ENCODE measurements around the gene TMEM134. TPM values are rescaled to one million over a fixed set of nuclear protein-coding genes. Genes with fewer than 3 reads are reported as not detected.

Gene TMEM134
- total RNA-seq, 1 donor from 2014 or later, result 62.0 TPM

DNA sequence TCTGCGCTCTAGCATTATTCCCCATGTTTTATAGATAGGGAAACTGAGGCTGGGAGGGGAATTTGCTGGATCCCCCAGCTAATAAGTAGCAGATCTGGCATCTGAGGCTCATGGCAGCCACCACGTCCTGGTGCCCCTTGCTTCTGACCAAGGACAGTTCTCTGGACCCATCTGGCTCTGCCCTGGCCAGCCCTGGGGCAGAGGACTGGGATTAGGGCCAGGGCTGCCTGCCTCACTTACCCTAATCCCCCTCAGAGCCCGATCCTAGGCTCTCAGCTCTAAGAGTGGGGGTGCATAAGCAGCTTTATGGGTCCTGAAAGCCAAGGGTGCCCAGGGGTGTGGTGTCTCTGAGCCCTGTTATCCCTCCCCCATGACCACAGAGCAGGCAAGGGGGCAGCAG is 14.0 kb downstream of the TMEM134 start, which contains the start of gene CABP4:
TSS of gene CABP4 (plus strand) at position 301 of the 400 bp plus-strand sequence. CDS start at position 371, 70 bp downstream.
- Mint-ChIP-seq H3K4me1 (ENCODE audit: low read depth) (peaks cover 2% of the 10 kb centered on the region), H3K4me3 (ENCODE audit: low read depth) (no peak within 1 kb of the TSS), H3K27ac (no peak within 1 kb of the TSS), H3K9me3 (no peaks in the 10 kb centered on the region), H3K27me3 (ENCODE audit: low read depth) (peaks cover 3% of the 10 kb centered on the region), H3K36me3 (ENCODE audit: low read depth) (no peaks in the 10 kb centered on the region)
- DNase-seq (ENCODE audit: low spot score), result no peak
- intact Hi-C loops (cut with micrococcal nuclease), result no loop called here

DNA sequence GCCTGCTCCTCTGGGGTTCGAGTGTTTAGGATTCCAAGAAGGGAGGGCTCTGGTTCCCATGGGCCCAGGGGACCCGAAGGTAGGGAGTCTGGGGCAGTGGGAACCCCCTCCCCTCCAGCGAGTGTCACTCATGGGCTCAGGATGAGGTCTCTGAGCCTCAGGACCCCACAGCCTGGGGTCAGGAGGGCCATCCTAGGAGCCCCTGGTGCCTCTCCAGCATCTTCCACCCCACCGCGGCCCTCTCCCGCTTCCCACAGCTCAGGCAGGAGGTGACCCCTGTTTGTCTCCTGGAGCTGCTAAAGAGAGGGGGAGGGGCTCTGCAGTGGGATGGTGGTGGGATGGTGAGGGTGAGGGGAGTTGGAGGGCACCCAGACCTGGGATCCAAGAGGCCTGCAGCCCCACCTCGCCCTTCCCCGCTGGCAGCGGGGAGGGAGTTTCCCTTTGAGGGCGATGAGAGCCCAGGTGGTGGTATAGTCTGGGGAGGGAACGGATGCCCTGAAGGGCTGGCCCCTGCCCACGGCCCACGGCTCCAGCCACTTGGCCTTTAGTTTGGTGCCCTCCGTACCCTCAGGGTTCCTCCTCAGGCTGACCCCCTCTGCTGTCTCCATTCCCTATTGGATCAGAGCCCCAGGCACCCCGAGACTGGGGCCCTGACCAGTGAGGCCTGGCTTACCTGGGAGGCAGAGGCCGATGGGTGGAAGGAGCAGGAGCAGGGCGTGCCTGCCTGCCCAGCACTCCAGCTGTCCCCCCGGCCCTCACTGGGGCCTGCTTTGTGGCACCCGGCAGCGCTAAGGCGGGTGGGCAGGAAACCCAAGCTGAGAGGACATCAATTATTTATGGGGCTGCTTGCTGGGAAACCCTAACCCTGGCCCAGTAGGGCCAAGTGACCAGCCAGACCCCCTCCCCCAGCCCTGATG is 15.0 kb downstream of the TMEM134 start:
- H3K27ac Mint-ChIP-seq, result no peak overlapping the region
- intact Hi-C loops (cut with micrococcal nuclease), result no loop called here
- H3K27me3 Mint-ChIP-seq (ENCODE audit: low read depth), result no peaks in the 10 kb centered on the region
- no peaks in the 10 kb centered on the region for H3K36me3 Mint-ChIP-seq (ENCODE audit: low read depth)
- H3K4me1 Mint-ChIP-seq (ENCODE audit: low read depth), result peaks cover 5% of the 10 kb centered on the region
- H3K4me3 Mint-ChIP-seq (ENCODE audit: low read depth), result no peak overlapping the region
- no peak for DNase-seq (ENCODE audit: low spot score)
- no peaks in the 10 kb centered on the region for H3K9me3 Mint-ChIP-seq

DNA sequence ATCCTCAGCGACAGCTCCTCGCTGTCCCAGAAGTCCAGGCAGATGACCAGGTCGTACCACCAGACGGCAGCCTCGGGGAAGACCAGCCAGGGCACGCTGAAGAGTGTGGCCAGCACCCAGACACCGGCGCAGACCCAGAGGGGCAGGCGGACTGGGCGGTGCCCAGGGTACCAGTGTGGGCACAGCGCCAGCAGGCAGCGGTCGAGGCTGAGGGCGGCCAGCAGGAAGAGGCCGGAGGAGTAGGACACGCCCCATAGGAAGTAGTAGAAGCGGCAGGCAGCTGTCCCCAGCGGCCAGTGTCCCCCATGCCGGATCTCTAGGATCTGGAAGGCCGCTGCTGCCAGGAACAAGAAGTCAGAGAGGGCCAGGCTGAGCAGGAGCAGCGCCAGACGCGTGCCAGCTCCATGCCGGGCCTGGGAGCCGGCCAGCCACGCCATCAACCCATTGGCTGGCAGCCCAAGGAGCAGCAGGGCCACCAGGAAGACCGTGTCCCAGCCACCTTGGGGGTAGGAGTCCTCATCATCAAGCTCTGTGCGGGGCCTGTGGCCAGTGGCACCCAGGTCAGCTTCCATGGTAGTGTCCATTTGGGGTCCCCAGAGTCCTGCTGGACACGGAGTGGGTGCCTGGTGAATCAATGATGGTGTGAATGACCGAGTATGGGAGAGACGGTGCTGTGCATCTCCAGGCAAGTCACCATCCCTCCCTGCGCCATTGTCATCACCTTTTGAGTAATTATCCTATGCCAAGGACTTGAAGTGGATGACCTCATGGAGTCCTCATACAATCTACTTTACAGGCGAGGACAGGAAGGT is 16.7 kb downstream of the TMEM134 start, which contains the start of gene GPR152:
TSS of gene GPR152 (minus strand) at position 589 of the 812 bp plus-strand sequence. CDS start at position 584, 5 bp downstream.
- peaks cover 11% of the 10 kb centered on the region for H3K4me1 Mint-ChIP-seq (ENCODE audit: low read depth)
- H3K4me3 Mint-ChIP-seq (ENCODE audit: low read depth), result no peak within 1 kb of the TSS
- no peaks in the 10 kb centered on the region for H3K27me3 Mint-ChIP-seq (ENCODE audit: low read depth)

DNA sequence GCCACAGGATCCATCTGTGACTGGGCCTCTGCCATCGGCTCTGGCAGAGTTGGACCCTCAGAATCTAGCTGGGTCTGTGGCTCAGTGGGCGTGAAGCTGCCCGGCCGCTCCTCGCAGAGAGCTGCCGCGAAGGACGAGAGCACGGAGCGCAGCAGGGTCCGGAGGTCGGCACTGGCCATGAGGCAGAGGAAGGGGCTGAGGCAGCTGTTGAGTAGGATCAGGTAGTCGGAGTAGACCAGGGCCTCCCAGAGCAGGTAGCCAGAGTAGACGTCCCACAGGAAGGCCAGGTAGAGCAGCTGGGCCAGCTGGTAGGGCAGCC is 17.4 kb downstream of the TMEM134 start:
- H3K36me3 Mint-ChIP-seq (ENCODE audit: low read depth), result no peaks in the 10 kb centered on the region
- no peak overlapping the region for H3K27ac Mint-ChIP-seq
- H3K4me1 Mint-ChIP-seq (ENCODE audit: low read depth), result peaks cover 13% of the 10 kb centered on the region
- H3K4me3 Mint-ChIP-seq (ENCODE audit: low read depth), result no peak overlapping the region
- no peak for DNase-seq (ENCODE audit: low spot score)
- H3K27me3 Mint-ChIP-seq (ENCODE audit: low read depth), result no peaks in the 10 kb centered on the region
- no peaks in the 10 kb centered on the region for H3K9me3 Mint-ChIP-seq
- intact Hi-C loops (cut with micrococcal nuclease), result no loop called here

More for the DNA sequence above, 16.7 kb downstream of the TMEM134 start, which contains the start of gene GPR152:
- DNase-seq (ENCODE audit: low spot score), result no peak
- intact Hi-C loops (cut with micrococcal nuclease), result no loop called here
- Mint-ChIP-seq H3K36me3 (ENCODE audit: low read depth) (no peaks in the 10 kb centered on the region), H3K27ac (no peak within 1 kb of the TSS), H3K9me3 (no peaks in the 10 kb centered on the region)

DNA sequence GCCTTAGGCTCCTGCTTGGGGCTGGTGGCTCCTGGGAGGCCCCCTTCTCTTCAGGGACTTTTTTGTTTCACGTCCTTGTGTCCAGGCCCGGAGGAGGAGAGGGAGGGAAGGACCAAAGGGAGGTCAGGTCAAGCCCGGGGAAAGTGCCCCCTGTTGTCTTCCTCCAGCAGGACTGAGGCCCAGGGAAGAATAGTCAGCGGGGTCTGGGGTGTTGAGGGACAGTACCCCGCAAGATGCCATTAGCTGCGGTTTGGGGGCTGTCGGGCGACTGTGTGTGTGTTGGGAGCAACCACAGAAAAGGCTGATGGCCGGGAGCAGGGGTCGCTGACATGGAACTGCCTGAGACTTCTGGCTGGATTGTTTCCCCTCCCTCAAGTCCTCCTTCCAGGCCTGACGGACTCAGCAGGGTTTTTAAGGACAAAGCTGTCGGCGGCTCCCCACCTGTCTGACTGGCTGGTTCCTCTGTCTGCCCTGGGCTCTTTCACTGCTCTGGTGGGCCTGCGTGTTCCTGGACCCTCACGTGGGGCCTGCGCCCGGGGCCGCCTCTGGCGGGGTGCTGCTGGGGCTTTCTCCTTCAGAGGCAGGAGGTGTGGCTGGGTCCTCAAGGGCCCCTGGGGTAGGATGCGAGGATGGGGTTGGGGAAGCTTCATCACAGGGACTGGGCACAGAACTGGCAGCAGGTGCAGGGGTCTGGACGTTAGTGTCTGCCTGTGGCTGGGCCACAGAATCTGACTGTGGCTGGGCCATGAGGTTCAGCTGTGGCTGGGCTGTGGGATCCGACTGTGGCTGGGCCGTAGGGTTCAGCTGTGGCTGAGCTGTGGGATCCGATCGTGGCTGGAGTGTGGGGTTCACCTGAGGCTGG is 18.0 kb downstream of the TMEM134 start:
- no peak for DNase-seq (ENCODE audit: low spot score)
- no peaks in the 10 kb centered on the region for H3K36me3 Mint-ChIP-seq (ENCODE audit: low read depth)
- peaks cover 15% of the 10 kb centered on the region for H3K4me1 Mint-ChIP-seq (ENCODE audit: low read depth)
- H3K27ac Mint-ChIP-seq, result no peak overlapping the region
- intact Hi-C loops (cut with micrococcal nuclease), result no loop called here
- H3K9me3 Mint-ChIP-seq, result no peaks in the 10 kb centered on the region
- no peak overlapping the region for H3K4me3 Mint-ChIP-seq (ENCODE audit: low read depth)
- H3K27me3 Mint-ChIP-seq (ENCODE audit: low read depth), result no peaks in the 10 kb centered on the region

DNA sequence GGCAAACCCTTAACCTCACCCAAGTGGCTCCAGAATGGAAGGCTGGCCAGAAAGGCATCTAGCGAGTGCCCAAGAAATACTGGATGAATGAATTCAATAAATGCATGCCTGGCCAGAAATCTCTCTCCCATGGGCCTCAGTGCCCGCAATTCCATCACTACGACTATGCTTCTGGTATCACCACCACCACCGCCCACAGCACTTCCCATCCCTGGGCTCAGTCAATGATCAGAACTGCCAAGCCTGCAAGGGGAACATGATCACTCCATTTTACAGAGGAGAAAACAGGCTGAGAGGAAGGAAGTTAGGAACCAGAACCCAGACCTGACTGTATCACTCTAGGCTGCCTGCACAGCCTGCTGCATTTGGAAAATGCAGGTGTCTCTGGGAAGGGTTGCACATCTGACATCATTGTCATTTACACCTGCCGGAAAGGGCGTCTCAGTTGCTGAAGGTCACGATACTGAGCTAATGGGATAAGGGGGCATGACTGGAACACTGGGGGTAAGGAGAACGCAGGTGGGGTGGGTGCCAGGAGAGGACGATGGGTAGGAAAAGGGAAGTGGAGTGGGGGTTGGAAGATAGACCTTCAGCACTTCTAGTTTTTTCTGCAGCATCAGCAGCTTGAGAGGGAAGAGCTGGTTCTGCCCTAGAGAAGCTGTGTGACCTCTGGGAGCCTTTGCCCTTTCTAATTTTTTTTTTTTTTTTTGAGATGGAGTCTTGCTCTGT is 19.8 kb downstream of the TMEM134 start:
- H3K4me3 Mint-ChIP-seq (ENCODE audit: low read depth), result no peak overlapping the region
- peaks cover 28% of the 10 kb centered on the region for H3K4me1 Mint-ChIP-seq (ENCODE audit: low read depth)
- H3K36me3 Mint-ChIP-seq (ENCODE audit: low read depth), result no peaks in the 10 kb centered on the region
- H3K9me3 Mint-ChIP-seq, result no peaks in the 10 kb centered on the region
- peak overlapping the region; percentile 9 for H3K27ac Mint-ChIP-seq
- intact Hi-C loops (cut with micrococcal nuclease), result no loop called here
- no peaks in the 10 kb centered on the region for H3K27me3 Mint-ChIP-seq (ENCODE audit: low read depth)
- DNase-seq (ENCODE audit: low spot score), result no peak

DNA sequence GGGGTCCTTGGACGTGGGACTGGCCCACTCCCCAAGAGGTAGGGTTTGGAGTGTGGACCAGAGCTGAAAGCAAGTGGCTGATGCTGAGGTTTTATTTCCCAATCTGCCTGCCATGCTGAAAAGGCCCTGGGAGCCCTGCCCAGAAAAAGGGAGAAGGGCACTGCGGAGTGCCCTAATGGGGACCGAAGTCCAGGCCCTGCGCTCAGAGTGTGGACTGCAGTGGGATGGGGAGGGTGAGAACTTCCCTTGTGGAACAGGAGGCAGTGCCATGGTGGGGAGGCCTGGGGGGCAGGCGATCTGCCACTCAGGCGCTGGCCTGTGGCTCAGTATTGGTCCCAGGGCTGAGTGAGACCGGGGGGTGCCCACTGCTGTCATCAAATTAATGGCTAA is 20.8 kb downstream of the TMEM134 start:
- Mint-ChIP-seq H3K27ac (peak overlapping the region; percentile 8), H3K36me3 (ENCODE audit: low read depth) (no peaks in the 10 kb centered on the region), H3K4me1 (ENCODE audit: low read depth) (peaks cover 31% of the 10 kb centered on the region), H3K27me3 (ENCODE audit: low read depth) (no peaks in the 10 kb centered on the region), H3K9me3 (no peaks in the 10 kb centered on the region), H3K4me3 (ENCODE audit: low read depth) (no peak overlapping the region)
- DNase-seq (ENCODE audit: low spot score), result no peak
- intact Hi-C loops (cut with micrococcal nuclease), result no loop called here

DNA sequence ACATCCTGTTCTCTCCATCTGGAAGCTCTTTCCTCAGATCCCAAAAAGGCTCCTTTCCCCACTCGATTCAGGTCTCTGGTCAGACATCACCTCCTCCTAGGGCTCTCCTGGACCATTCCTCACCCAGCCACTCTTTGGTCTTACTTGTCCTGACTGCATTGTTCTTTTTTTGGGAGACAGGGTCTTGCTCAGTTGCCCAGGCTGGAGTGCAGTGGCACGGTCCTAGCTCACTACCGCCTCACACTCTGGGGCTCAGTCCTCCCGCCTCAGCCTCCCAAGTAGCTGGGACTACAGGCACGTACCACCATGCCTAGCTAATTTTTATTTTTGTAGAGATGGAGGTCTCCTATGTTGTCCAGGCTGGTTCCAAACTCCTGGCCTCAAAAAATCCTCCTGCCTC is 23.5 kb downstream of the TMEM134 start:
- no peak for DNase-seq (ENCODE audit: low spot score)
- no peaks in the 10 kb centered on the region for H3K36me3 Mint-ChIP-seq (ENCODE audit: low read depth)
- intact Hi-C loops (cut with micrococcal nuclease), result no loop called here
- no peaks in the 10 kb centered on the region for H3K27me3 Mint-ChIP-seq (ENCODE audit: low read depth)
- no peaks in the 10 kb centered on the region for H3K9me3 Mint-ChIP-seq
- peak overlapping the region; percentile 70 for H3K27ac Mint-ChIP-seq
- H3K4me3 Mint-ChIP-seq (ENCODE audit: low read depth), result peak overlapping the region; percentile 76
- peaks cover 41% of the 10 kb centered on the region for H3K4me1 Mint-ChIP-seq (ENCODE audit: low read depth)

DNA sequence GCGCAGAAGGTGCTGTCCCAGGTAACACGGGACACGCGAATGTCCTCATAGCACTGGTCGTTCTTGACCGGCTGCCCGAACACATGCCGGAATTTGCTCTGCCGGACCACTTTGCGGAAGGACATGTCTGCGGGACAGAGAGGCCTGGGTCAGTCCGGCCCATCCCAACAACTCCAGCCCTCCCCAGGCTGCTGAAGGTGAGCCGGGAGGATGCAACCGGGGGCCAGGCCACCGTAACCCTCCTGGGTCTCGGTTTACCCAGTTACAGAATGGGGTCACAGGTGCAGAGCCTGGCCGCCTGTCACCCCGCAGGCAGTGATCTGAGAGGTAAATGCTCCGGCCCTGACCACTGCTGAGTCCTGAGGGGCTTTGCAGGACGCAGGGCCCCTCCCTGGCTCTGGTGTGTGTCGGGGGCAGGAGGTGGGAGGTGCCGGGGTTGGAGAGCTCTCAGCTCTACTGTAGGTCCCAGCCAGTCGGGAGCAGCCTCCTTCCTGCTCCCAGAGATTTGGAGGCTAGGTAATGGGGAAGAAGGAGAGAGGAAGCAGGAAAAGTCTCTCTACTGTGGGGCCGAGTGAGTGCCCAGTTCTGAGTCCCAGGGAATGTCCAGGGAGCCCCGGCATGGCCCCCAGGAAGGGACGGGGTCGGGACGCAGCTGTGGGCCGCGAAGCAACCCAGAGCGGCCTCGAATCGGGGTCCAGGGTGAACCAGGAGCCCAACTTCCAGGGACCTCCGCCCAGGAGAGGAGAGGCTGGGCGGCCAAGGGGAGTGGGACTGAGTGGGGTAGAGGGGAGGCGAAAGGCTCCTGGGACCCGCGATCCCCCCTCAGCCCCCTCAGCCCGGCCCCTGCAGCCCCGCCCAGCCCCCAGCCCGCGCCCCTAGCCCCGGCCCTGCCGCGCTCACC is 26.3 kb downstream of the TMEM134 start:
- no peaks in the 10 kb centered on the region for H3K27me3 Mint-ChIP-seq (ENCODE audit: low read depth)
- intact Hi-C loops (cut with micrococcal nuclease), result loop anchor here (2.0 kb wide), 1 partner anchor 14 kb away; the partner anchor contains the start of gene RPS6KB2
- H3K27ac Mint-ChIP-seq, result peak overlapping the region; percentile 89
- peaks cover 20% of the 10 kb centered on the region for H3K36me3 Mint-ChIP-seq (ENCODE audit: low read depth)
- H3K4me3 Mint-ChIP-seq (ENCODE audit: low read depth), result peak overlapping the region; percentile 78
- peaks cover 48% of the 10 kb centered on the region for H3K4me1 Mint-ChIP-seq (ENCODE audit: low read depth)
- DNase-seq (ENCODE audit: low spot score), result no peak
- H3K9me3 Mint-ChIP-seq, result no peaks in the 10 kb centered on the region

DNA sequence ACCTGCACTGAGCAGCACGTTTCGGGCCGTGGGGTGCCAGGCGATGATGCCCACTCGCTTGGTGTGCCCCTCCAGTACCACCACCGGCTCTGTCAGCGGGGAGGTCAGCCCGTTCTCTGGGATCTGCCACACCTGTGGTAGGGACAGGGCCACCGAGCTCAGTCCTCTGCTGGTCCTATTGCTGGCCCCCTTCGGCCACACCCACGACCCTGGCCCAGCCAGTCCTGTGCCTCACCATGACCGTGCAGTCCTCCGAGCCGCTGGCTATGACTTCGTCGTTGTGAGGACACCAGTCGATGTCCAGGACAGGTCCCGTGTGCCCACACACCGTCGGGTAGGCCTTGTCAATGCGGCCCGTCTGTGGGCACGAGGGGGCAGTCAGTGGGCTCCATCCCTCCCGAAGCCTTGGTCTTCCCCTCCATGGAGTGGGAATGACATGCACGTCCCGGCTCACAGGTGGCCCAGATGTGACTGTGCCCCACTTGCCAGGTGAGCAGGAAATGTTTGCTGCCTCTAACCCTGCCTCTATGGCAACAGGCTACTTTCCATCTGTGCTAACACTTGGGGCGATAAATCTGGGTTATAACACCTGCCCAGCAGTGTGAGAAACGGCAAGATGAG is 27.2 kb downstream of the TMEM134 start:
- Mint-ChIP-seq H3K4me3 (ENCODE audit: low read depth) (peak overlapping the region; percentile 78), H3K4me1 (ENCODE audit: low read depth) (peaks cover 45% of the 10 kb centered on the region), H3K27me3 (ENCODE audit: low read depth) (no peaks in the 10 kb centered on the region), H3K27ac (peak overlapping the region; percentile 55), H3K9me3 (no peaks in the 10 kb centered on the region), H3K36me3 (ENCODE audit: low read depth) (peaks cover 26% of the 10 kb centered on the region)
- DNase-seq (ENCODE audit: low spot score), result no peak
- intact Hi-C loops (cut with micrococcal nuclease), result loop anchor here (2.0 kb wide), 1 partner anchor 13 kb away; the partner anchor contains the start of gene RPS6KB2

DNA sequence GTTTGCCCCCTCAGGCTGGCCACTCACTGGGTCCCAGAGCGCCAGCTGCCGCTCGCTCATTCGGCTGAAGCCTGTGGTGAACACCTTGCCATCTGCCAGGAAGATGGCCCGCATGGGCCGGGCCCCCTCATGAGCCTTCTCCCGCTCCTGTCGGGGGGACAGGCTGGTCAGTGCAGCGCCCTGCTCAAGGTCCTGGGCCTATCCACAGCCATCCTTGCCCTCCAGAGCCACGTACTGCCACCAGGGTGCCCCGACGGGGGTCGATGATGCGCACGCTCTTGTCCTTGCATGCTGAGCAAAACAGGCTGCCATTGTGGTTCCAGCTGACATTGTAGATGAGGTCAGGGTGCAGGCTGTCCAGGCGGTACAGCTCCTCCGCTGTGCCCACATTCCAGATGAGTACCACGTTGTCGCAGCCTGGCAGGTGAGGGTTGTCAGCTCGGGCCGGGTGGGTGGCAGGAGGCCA is 27.9 kb downstream of the TMEM134 start:
- intact Hi-C loops (cut with micrococcal nuclease), result no loop called here
- H3K4me1 Mint-ChIP-seq (ENCODE audit: low read depth), result peaks cover 46% of the 10 kb centered on the region
- no peak overlapping the region for H3K4me3 Mint-ChIP-seq (ENCODE audit: low read depth)
- H3K27ac Mint-ChIP-seq, result peak overlapping the region; percentile 67
- H3K27me3 Mint-ChIP-seq (ENCODE audit: low read depth), result no peaks in the 10 kb centered on the region
- no peaks in the 10 kb centered on the region for H3K9me3 Mint-ChIP-seq
- DNase-seq (ENCODE audit: low spot score), result no peak
- H3K36me3 Mint-ChIP-seq (ENCODE audit: low read depth), result peaks cover 32% of the 10 kb centered on the region

Data from activated T-helper 2 cell treated with anti-CD3 and anti-CD28 coated beads, Interferon-gamma antibody, Interleukin-2, Interleukin-4, amounts not matched to agents 10 μg/mL and 5 μg/mL and 100 μg/mL, durations not matched to agents 14 hours and 24 hours and 36 hours (primary cell).